ENCODE results near the gene CPEB3. TPM values are rescaled to one million over a fixed set of nuclear protein-coding genes. Genes with fewer than 3 reads are reported as not detected.

Gene CPEB3
- total RNA-seq, 1 experiment from 2014 or later: 1.0 TPM

DNA sequence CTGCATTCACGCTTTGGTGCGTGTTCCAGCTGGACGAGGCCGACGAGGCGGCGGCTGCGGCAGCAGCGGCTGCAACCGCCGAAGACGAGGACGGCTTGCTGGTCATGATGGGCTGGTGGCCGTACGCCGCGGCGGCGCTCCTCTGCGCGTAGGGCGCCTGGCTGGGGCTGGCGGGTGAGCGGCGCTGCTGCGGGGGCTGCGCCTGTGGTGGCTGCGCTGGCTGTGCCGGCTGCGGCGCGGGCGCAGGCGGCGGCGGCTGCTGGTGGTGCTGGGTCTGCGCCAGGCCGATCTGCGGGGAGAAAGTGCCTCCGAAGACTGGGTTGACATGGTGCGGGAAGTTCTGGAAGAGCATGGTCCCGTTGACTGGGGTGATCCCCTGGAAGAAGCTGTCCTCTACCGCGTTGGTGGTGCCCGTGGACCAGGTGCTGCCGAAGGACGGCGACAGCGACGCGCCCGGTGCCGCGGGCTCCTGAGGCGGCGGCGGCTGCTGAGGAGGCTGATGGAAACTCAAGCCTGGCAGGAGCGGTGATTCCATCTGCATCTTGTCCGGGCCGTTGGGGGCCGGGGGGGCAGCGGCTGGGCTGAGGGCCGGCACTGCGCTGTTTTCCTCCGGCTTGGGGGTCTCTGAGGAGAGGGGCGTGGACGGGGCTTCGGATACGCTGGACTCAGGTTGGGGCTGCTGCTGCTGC, 51.1 kb downstream of the CPEB3 start:
- Histone ChIP-seq H4K20me1 (ENCODE audit: control insufficient read depth, insufficient read depth, insufficient read length) (no peaks in the 10 kb centered on the region), H3K4ac (ENCODE audit: low read depth, low read length) (no peak overlapping the region), H3K79me1 (ENCODE audit: insufficient read depth, low read depth, low read length, poor library complexity, severe bottlenecking) (no peaks in the 10 kb centered on the region), H2BK12ac (ENCODE audit: insufficient read length, low read depth, low read length) (no peak overlapping the region), H2BK20ac (ENCODE audit: low read depth, low read length, poor library complexity, severe bottlenecking) (no peak overlapping the region), H3T11ph (ENCODE audit: low read length) (no peak overlapping the region), H2AK5ac (ENCODE audit: insufficient read length, low read length) (no peak overlapping the region), H4K5ac (ENCODE audit: insufficient read length, low read depth, low read length) (no peak overlapping the region), H3K18ac (ENCODE audit: insufficient read length, low read depth, low read length) (no peak overlapping the region), H3K27me3 (ENCODE audit: insufficient read depth, low read length) (peaks cover 18% of the 10 kb centered on the region; the same call in 1 of the 2 replicates), H2AFZ (ENCODE audit: low read length) (no peak overlapping the region), H4K8ac (replicated peaks; ENCODE audit: insufficient read length, low read depth, low read length) (no peak overlapping the region), H3K9me3 (ENCODE audit: control insufficient read depth, low read depth, low read length) (no peaks in the 10 kb centered on the region), H3K79me2 (ENCODE audit: insufficient read depth, low read length) (no peaks in the 10 kb centered on the region), H3K23ac (ENCODE audit: insufficient read length, low read depth, low read length) (no peak overlapping the region), H2BK15ac (ENCODE audit: low read depth, low read length) (no peak overlapping the region), H3K56ac (ENCODE audit: insufficient read length, low read depth, low read length) (no peak overlapping the region), H3K9ac (ENCODE audit: extremely low read depth, insufficient read length, low read length) (no peak overlapping the region), H2BK5ac (ENCODE audit: insufficient read length, low read length) (no peak overlapping the region), H3K4me2 (ENCODE audit: insufficient read depth, insufficient read length, low read length) (peak overlapping the region; percentile 99), H3K27ac (ENCODE audit: insufficient read length, low read depth, low read length) (no peak overlapping the region), H3K23me2 (ENCODE audit: insufficient read length, low read depth, low read length, poor library complexity, severe bottlenecking) (peaks cover 22% of the 10 kb centered on the region), H3K14ac (ENCODE audit: insufficient read depth, low read length) (no peak overlapping the region; the same call in 1 of the 2 replicates), H4K91ac (ENCODE audit: insufficient read length, low read depth, low read length) (no peak overlapping the region), H2BK120ac (ENCODE audit: low read depth, low read length, poor library complexity, severe bottlenecking) (no peak overlapping the region), H3K4me1 (ENCODE audit: insufficient read depth, low read length) (no peaks in the 10 kb centered on the region)
- Mint-ChIP-seq H3K4me3 (peak overlapping the region; percentile 78 to 87), H3K4me1 (peaks cover 27 to 38% of the 10 kb centered on the region in 2 experiments), H3K27ac (no peak overlapping the region), H3K27me3 (ENCODE audit: low read depth) (peaks cover 63% of the 10 kb centered on the region), H3K36me3 (ENCODE audit: insufficient read depth in 1 of 3, low read depth in 3 of 3) (peaks cover 0 to 2% (median 0%) of the 10 kb centered on the region in 3 experiments; a peak in 2 of 7 replicates), H3K9me3 (no peaks in the 10 kb centered on the region)
- TF ChIP-seq CTCF (conservative IDR thresholded peaks at IDR 0.05): no peak
- no CpG with 5 or more reads among the region's 69 CpGs for WGBS (ENCODE audit: extremely low coverage, insufficient read length, low lambda C conversion rate)
- peak; percentile 41 for DNase-seq
